ENCODE data around the gene SMARCC2. TPM values are rescaled to one million over a fixed set of nuclear protein-coding genes. Genes with fewer than 3 reads are reported as not detected.

SMARCC2 gene
- total and polyA plus RNA-seq, 9 of the 15 experiments (the other 6 are each of a cell fraction or from before 2014, with no cell fraction given): 11.9 to 86.0 (median 36.6) TPM

DNA sequence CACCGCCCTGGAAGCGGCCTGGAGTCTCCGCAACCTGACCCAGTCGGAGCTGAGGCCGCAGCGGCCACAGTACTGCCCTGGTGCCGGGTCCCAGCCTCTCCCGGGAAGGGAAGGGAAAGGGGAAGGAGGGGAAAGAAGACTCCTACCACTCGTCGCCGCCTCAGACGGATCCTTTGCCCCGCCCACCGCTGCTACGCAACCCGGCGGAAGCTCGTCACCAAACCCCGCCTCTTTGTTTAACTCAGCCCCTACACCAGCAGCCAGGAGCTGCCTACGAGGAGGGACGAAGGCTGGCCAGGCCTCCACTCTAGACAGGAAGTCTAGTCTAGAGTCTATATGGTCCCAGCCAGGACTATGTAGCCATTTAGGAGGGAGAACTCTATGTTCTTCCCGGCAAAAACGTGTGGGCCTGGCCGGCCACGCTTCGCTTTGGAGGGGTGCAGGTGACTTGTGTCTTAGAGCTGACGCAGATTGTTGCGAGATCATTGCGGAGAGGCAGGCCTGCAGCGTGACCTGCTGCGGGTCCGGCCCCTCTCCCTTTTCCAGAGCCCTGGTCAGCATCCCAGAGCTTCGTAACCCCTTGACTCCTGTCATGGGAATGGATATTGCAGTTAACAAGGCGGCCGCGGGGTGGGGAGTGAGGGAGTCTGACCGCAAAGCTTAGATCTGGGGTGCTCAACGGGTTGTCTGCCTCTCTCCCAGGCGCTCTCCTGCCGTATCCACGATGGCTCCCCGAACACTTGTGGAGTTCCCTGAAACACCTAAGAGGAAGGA, 32.7 kb upstream of the SMARCC2 start, which contains the start of gene RNF41 (continued):
- TF ChIP-seq ZFX (CRISPR knock-in tag; IDR thresholded peaks at IDR 0.05) (peak; percentile 75), ZNF561 (CRISPR knock-in tag; conservative IDR thresholded peaks at IDR 0.05) (no peak), HOXB6 (CRISPR knock-in tag; IDR thresholded peaks at IDR 0.05; ENCODE audit: borderline replicate concordance) (no peak), RCOR1 (IDR thresholded peaks at IDR 0.05; ENCODE audit: borderline replicate concordance in 1 of 2, low read depth in 2 of 2, low read length in 2 of 2) (no peak), ESRRB (CRISPR knock-in tag; IDR thresholded peaks at IDR 0.05; ENCODE audit: borderline replicate concordance) (no peak), TSC22D4 (tag; IDR thresholded peaks at IDR 0.05) (no peak), ZNF239 (CRISPR knock-in tag; IDR thresholded peaks at IDR 0.05) (no peak), ATF3 (IDR thresholded peaks at IDR 0.05) (no peak), ATF3 (CRISPR knock-in tag; conservative IDR thresholded peaks at IDR 0.05) (no peak), GTF2E2 (tag; IDR thresholded peaks at IDR 0.05) (peak; percentile 35; the same call in 1 of the 2 replicates), MCM2 (IDR thresholded peaks at IDR 0.05; ENCODE audit: low read depth) (no peak), TOE1 (IDR thresholded peaks at IDR 0.05; ENCODE audit: borderline replicate concordance) (no peak), TOE1 (CRISPR knock-in tag; IDR thresholded peaks at IDR 0.05; ENCODE audit: borderline replicate concordance, low read depth) (no peak), HOMEZ (CRISPR knock-in tag; IDR thresholded peaks at IDR 0.05) (no peak), YY1 (IDR thresholded peaks at IDR 0.05; ENCODE audit: borderline replicate concordance in 1 of 3, control insufficient read depth in 1 of 3, extremely low read depth in 1 of 3, insufficient read depth in 3 of 3, insufficient read length in 1 of 3, insufficient replicate concordance in 2 of 3, low read depth in 1 of 3, low read length in 2 of 3) (peak in 1 of 3 experiments; percentile 68), AFF1 (IDR thresholded peaks at IDR 0.05; ENCODE audit: low read depth in 1 of 2, partially characterized antibody in 2 of 2) (peak in 1 of 2 experiments; percentile 47), ZNF778 (CRISPR knock-in tag; IDR thresholded peaks at IDR 0.05) (no peak), SMARCA5 (IDR thresholded peaks at IDR 0.05) (no peak)
- TF ChIP-seq, protein P1, sequence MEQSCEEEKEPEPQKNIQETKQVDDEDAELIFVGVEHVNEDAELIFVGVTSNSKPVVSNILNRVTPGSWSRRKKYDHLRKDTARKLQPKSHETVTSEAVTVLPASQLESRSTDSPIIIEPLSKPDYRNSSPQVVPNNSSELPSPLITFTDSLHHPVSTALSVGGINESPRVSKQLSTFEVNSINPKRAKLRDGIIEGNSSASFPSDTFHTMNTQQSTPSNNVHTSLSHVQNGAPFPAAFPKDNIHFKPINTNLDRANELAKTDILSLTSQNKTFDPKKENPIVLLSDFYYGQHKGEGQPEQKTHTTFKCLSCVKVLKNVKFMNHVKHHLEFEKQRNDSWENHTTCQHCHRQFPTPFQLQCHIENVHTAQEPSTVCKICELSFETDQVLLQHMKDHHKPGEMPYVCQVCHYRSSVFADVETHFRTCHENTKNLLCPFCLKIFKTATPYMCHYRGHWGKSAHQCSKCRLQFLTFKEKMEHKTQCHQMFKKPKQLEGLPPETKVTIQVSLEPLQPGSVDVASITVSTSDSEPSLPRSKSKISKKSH (CRISPR knock-in tag; IDR thresholded peaks at IDR 0.05): no peak

Data from K562 (cell line).